ENCODE data around the gene COQ10A.

Gene COQ10A

GRCh38 chr12:56248711-56249110, 18.0 kb upstream of the COQ10A start:
- Histone ChIP-seq H3K27me3 (ENCODE audit: insufficient read depth, poor library complexity, severe bottlenecking) (no peaks in the 10 kb centered on the region), H3K27ac (ENCODE audit: poor library complexity, severe bottlenecking) (no peak overlapping the region), H3K4me3 (ENCODE audit: severe bottlenecking) (no peak overlapping the region), H3K9me3 (ENCODE audit: severe bottlenecking) (no peaks in the 10 kb centered on the region), H3K4me1 (ENCODE audit: insufficient read depth, poor library complexity, severe bottlenecking) (no peaks in the 10 kb centered on the region), H3K36me3 (ENCODE audit: low read depth) (peaks cover 84% of the 10 kb centered on the region)
- ATAC-seq (ENCODE audit: low read depth) (no peak; the same call in 2 of the 3 replicates), DNase-seq (ENCODE audit: low spot score) (no peak)
- no peak for TF ChIP-seq CTCF (IDR thresholded peaks at IDR 0.05; ENCODE audit: poor library complexity, severe bottlenecking)

- Histone ChIP-seq H3K36me3 (ENCODE audit: low read depth) (peaks cover 89% of the 10 kb centered on the region), H3K4me1 (ENCODE audit: insufficient read depth, poor library complexity, severe bottlenecking) (no peaks in the 10 kb centered on the region), H3K27ac (ENCODE audit: poor library complexity, severe bottlenecking) (no peak overlapping the region), H3K9me3 (ENCODE audit: severe bottlenecking) (no peaks in the 10 kb centered on the region), H3K27me3 (ENCODE audit: insufficient read depth, poor library complexity, severe bottlenecking) (no peaks in the 10 kb centered on the region), H3K4me3 (ENCODE audit: severe bottlenecking) (no peak overlapping the region)
- no peak for DNase-seq (ENCODE audit: low spot score)
- TF ChIP-seq CTCF (IDR thresholded peaks at IDR 0.05; ENCODE audit: poor library complexity, severe bottlenecking) = no peak
- no peak for ATAC-seq (ENCODE audit: low read depth)
Measured at GRCh38 chr12:56252649-56253048, 14.1 kb upstream of the COQ10A start.

GRCh38 chr12:56253091-56253490, 13.7 kb upstream of the COQ10A start:
- no peak overlapping the region for H3K27ac ChIP-seq (ENCODE audit: poor library complexity, severe bottlenecking)
- DNase-seq (ENCODE audit: low spot score) (no peak), ATAC-seq (ENCODE audit: low read depth) (no peak)
- no peaks in the 10 kb centered on the region for H3K4me1 ChIP-seq (ENCODE audit: insufficient read depth, poor library complexity, severe bottlenecking)
- no peak overlapping the region for H3K4me3 ChIP-seq (ENCODE audit: severe bottlenecking)
- peaks cover 84% of the 10 kb centered on the region for H3K36me3 ChIP-seq (ENCODE audit: low read depth)
- H3K9me3 ChIP-seq (ENCODE audit: severe bottlenecking) = no peaks in the 10 kb centered on the region
- H3K27me3 ChIP-seq (ENCODE audit: insufficient read depth, poor library complexity, severe bottlenecking) = no peaks in the 10 kb centered on the region
- TF ChIP-seq CTCF (IDR thresholded peaks at IDR 0.05; ENCODE audit: poor library complexity, severe bottlenecking) = no peak

- no peaks in the 10 kb centered on the region for H3K9me3 ChIP-seq (ENCODE audit: severe bottlenecking)
- no peak overlapping the region for H3K27ac ChIP-seq (ENCODE audit: poor library complexity, severe bottlenecking)
- H3K36me3 ChIP-seq (ENCODE audit: low read depth) = peaks cover 60% of the 10 kb centered on the region
- no peak overlapping the region for H3K4me3 ChIP-seq (ENCODE audit: severe bottlenecking)
- ATAC-seq (ENCODE audit: low read depth) (no peak), DNase-seq (ENCODE audit: low spot score) (no peak)
- no peak for TF ChIP-seq CTCF (IDR thresholded peaks at IDR 0.05; ENCODE audit: poor library complexity, severe bottlenecking)
- H3K27me3 ChIP-seq (ENCODE audit: insufficient read depth, poor library complexity, severe bottlenecking) = no peaks in the 10 kb centered on the region
- H3K4me1 ChIP-seq (ENCODE audit: insufficient read depth, poor library complexity, severe bottlenecking) = no peaks in the 10 kb centered on the region
Measured at GRCh38 chr12:56255671-56256070, 11.1 kb upstream of the COQ10A start.

- TF ChIP-seq CTCF (IDR thresholded peaks at IDR 0.05; ENCODE audit: poor library complexity, severe bottlenecking) = no peak
- Histone ChIP-seq H3K36me3 (ENCODE audit: low read depth) (peaks cover 52% of the 10 kb centered on the region), H3K4me3 (ENCODE audit: severe bottlenecking) (no peak overlapping the region), H3K9me3 (ENCODE audit: severe bottlenecking) (no peaks in the 10 kb centered on the region), H3K4me1 (ENCODE audit: insufficient read depth, poor library complexity, severe bottlenecking) (peaks cover 6% of the 10 kb centered on the region), H3K27ac (ENCODE audit: poor library complexity, severe bottlenecking) (no peak overlapping the region), H3K27me3 (ENCODE audit: insufficient read depth, poor library complexity, severe bottlenecking) (no peaks in the 10 kb centered on the region)
- ATAC-seq (ENCODE audit: low read depth) = no peak
- DNase-seq (ENCODE audit: low spot score) = no peak
Measured at GRCh38 chr12:56256326-56256960, 10.3 kb upstream of the COQ10A start.

Data from RWPE2 (cell line).